ENCODE results near the gene GUSB.

GRCh38 chr7:65972976-65973375 is 9.0 kb downstream of the GUSB start:
- TF ChIP-seq CTCF (conservative IDR thresholded peaks at IDR 0.05; ENCODE audit: low read length), result no peak
- no peak for TF ChIP-seq EZH2phosphoT487 (IDR thresholded peaks at IDR 0.05; ENCODE audit: borderline replicate concordance, low read depth, low read length)
